Activated CD8-positive, alpha-beta T cell treated with anti-CD3 and anti-CD28 coated beads for 36 hours (primary cell): ENCODE measurements around the gene CEP19. TPM values are rescaled to one million over a fixed set of nuclear protein-coding genes. Genes with fewer than 3 reads are reported as not detected.
"Not testable (repeated sequence)": the region's sequence is repeated elsewhere in the genome, so short reads cannot be mapped to it uniquely, and the experiment has no call there.

Experiments used
- ATAC-seq: fragments of 200-7000 bp; cut with Tn5 transposase; one replicate; pipeline ENCODE4 v1.10.0; 2021; ENCODE audit warnings: mild to moderate bottlenecking, moderate library complexity
- CTCF ChIA-PET: fragments of 350-600 bp; sonication (Branson Sonifier 250); formaldehyde crosslinking; loops from one replicate; lab custom pipeline; 2021; ENCODE audit warnings: antibody characterized with exemption; lab: Charles Lee
- POLR2A ChIA-PET: fragments of 350-600 bp; sonication (Branson Sonifier 250); formaldehyde crosslinking; loops from one replicate; lab custom pipeline; 2021; ENCODE audit warnings: antibody characterized with exemption; lab: Charles Lee
- DNase-seq: peaks from one replicate; pipeline ENCODE4 v3.0.0-alpha.2; 2020
- H3K27ac Mint-ChIP-seq: one replicate; pipeline ENCODE4 v1.8.0; 2021; ENCODE audit warnings: mild to moderate bottlenecking, mixed read lengths
- H3K27me3 Mint-ChIP-seq: one replicate; pipeline ENCODE4 v1.8.0; 2021; ENCODE audit warnings: mixed read lengths
- H3K36me3 Mint-ChIP-seq: one replicate; pipeline ENCODE4 v1.8.0; 2021; ENCODE audit warnings: low read depth, mixed read lengths
- H3K4me1 Mint-ChIP-seq: one replicate; pipeline ENCODE4 v1.8.0; 2021; ENCODE audit warnings: low read depth, mixed read lengths
- H3K4me3 Mint-ChIP-seq: one replicate; pipeline ENCODE4 v1.8.0; 2021; ENCODE audit warnings: mild to moderate bottlenecking, moderate library complexity, mixed read lengths
- H3K9me3 Mint-ChIP-seq: one replicate; pipeline ENCODE4 v1.8.0; 2021; ENCODE audit warnings: mixed read lengths
- intact Hi-C: fragments of 100-400 bp; cut with micrococcal nuclease; formaldehyde crosslinking; loops from one replicate; pipeline ENCODE4 v1.10.0; 2022
- total RNA-seq, 2 experiments: library from RNA; stranded (reverse); gene quantifications; one replicate each; pipeline ENCODE4 v1.2.3, GENCODE V29; 2021
- TF ChIP-seq, protein P1 (sequence below): fragments of 200-600 bp; IDR thresholded peaks from one replicate; pipeline ENCODE4 v1.8.0; 2022; ENCODE audit warnings: antibody characterized with exemption, mild to moderate bottlenecking

The CEP19 gene
- total RNA-seq, 2 experiments from 2014 or later: 5.2 to 5.5 TPM

DNA sequence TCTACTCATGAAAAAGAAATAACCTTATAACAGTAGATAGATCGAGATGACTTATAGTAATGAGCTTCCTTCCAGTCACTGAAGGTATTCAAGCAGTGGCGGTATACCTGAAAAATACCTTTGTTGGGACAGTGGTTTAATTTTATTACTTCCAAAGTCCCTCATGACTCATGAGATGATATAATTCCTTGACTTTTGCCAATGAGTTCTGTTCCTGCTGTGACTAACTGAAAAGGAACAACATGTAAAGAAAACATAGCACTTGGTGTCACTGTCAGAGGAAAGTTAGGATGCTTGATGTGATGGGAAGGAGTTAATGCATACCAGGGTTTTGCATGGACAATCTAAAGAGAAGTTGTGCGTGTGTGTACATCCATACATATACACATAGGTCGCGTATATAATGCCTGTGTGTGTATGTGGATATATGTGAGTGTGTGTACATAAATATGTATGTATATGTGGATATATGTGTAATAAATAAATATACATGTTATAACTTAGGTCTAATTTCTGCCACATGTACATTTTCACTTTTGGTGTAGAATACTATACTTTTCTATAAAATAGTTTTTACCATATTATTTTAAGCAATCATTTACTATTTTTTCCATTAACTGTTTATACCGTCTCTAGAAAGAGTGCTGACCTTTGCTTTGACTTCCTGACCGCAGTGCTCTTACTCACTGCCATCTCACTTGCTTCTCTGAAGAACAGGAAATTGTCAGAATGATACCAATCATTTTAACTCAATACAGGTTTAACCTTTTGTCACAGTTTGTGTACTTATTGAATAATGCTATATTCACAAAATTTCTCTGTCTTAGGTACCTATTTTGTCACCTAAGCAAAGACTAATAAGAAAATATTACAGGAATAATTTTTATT, 15.0 kb upstream of the CEP19 start:
- peak; percentile 63 for DNase-seq
- Mint-ChIP-seq H3K27me3 (no peaks in the 10 kb centered on the region), H3K4me3 (no peak overlapping the region), H3K9me3 (no peaks in the 10 kb centered on the region), H3K36me3 (peaks cover 27% of the 10 kb centered on the region), H3K4me1 (peaks cover 20% of the 10 kb centered on the region), H3K27ac (peak overlapping the region; percentile 89)
- ATAC-seq: peak; percentile 98
- TF ChIP-seq, protein P1, sequence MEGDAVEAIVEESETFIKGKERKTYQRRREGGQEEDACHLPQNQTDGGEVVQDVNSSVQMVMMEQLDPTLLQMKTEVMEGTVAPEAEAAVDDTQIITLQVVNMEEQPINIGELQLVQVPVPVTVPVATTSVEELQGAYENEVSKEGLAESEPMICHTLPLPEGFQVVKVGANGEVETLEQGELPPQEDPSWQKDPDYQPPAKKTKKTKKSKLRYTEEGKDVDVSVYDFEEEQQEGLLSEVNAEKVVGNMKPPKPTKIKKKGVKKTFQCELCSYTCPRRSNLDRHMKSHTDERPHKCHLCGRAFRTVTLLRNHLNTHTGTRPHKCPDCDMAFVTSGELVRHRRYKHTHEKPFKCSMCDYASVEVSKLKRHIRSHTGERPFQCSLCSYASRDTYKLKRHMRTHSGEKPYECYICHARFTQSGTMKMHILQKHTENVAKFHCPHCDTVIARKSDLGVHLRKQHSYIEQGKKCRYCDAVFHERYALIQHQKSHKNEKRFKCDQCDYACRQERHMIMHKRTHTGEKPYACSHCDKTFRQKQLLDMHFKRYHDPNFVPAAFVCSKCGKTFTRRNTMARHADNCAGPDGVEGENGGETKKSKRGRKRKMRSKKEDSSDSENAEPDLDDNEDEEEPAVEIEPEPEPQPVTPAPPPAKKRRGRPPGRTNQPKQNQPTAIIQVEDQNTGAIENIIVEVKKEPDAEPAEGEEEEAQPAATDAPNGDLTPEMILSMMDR: no peak
- intact Hi-C loops: no loop called here
- ChIA-PET POLR2A (interaction anchor here (0.7 to 2.2 kb wide), 3 partner anchors 13 to 286 kb away, joined by 3 to 10 read pairs (median 5); partner anchors contain the start of genes CEP19, PAK2 and PIGX), CTCF (no interaction called here)

DNA sequence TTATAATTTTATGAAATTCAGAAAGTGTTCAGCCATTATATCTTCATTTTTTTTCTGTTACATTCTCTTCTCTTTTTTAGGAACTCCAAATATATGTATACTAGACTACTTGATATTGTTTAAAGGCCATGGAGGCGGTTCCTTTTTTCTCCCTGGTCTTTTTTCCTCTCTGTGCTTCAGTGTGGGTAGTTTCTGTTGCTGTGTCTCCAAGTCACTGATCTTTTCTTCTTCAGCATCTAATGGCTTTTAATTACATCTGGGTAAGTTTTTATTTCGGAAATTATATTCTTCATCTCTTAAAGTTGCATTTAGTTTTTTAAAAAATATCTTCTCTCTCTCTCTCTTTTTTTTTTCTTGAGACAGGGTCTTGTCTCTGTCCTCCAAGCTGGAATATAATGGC, 9.0 kb upstream of the CEP19 start:
- no peak overlapping the region for H3K27ac Mint-ChIP-seq
- DNase-seq (no peak), ATAC-seq (no peak)
- H3K4me1 Mint-ChIP-seq: peaks cover 3% of the 10 kb centered on the region
- CTCF ChIA-PET: interaction anchor here (1.1 kb wide), 1 partner anchor 19 kb away, joined by 4 read pairs; no protein-coding TSS in a partner anchor
- intact Hi-C loops: no loop called here
- no peak overlapping the region for H3K4me3 Mint-ChIP-seq
- peaks cover 27% of the 10 kb centered on the region for H3K36me3 Mint-ChIP-seq
- TF ChIP-seq, protein P1: no peak
- no peaks in the 10 kb centered on the region for H3K27me3 Mint-ChIP-seq
- H3K9me3 Mint-ChIP-seq: no peaks in the 10 kb centered on the region
- POLR2A ChIA-PET: interaction anchor here (1.3 kb wide), 1 partner anchor 15 kb away, joined by 3 read pairs; no protein-coding TSS in a partner anchor

DNA sequence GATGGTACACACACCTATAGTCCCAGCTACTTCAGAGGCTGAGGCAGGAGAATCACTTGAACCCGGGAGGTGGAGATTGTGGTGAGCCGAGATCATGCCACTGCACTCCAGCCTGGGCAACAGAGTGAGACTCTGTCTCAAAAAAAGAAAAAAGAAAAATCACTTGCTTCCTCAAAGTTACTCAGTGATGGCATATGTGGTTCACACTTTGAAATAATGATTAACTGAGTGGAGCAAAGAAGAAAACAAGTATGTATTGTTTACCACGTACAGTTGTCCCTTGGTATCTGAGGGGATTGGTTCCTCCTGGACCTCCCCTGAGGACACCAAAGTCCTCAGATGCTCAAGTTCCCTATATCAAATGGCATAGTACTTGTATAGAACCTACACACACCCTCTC, 5.1 kb upstream of the CEP19 start:
- H3K4me3 Mint-ChIP-seq, ATAC-seq, H3K27me3 Mint-ChIP-seq, H3K9me3 Mint-ChIP-seq, H3K27ac Mint-ChIP-seq, POLR2A ChIA-PET, DNase-seq, intact Hi-C loops: not testable (repeated sequence)
- peaks cover 25% of the 10 kb centered on the region for H3K36me3 Mint-ChIP-seq
- CTCF ChIA-PET: interaction anchor here (0.9 to 1.2 kb wide), 2 partner anchors 20 to 188 kb away, joined by 4 to 5 read pairs; no protein-coding TSS in a partner anchor
- H3K4me1 Mint-ChIP-seq: peaks cover 24% of the 10 kb centered on the region

DNA sequence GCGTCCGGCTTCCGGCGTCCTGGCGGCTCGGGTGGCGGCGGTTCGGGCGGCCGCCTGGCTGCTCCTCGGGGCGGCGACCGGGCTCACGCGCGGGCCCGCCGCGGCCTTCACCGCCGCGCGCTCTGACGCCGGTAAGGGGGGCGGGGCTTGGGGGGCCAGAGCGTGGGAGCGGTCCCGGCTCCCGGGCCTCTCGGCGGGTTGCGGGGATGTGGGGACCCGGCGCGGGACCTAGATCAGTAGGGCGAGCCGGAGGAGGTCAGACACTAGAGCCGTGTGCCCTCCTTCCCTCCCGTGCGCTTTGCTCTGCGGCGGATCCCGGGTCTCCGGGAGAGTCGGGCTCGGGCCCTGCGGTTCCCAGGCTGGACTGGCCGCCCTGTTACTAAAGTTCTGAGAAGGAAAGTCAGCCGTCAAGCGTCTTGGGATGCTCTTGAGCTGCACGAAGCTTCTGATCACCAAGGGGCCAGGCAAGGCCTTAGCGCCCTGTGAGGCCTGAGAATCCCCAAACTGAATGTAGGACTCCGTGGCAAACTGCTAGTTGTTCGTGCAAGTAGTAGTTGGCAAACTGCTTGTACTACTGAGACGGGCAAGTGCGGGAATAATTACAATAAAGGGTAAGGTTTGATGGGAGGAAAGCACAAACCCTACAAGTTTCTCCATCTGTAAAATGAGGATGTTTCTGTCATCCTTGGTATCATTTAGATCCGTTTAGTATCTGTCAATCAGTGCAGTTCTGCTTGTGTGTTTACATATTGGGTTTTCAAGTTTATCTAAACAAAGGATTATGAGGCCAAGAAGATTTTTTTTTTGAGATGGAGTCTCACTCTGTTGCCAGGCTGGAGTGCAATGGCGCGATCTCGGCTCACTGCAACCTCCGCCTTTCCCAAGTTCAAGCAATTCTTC, 714 bp upstream of the CEP19 start:
- Mint-ChIP-seq H3K9me3 (no peaks in the 10 kb centered on the region), H3K36me3 (peaks cover 5% of the 10 kb centered on the region), H3K4me1 (peaks cover 36% of the 10 kb centered on the region), H3K4me3 (peak overlapping the region; percentile 78), H3K27ac (peak overlapping the region; percentile 77), H3K27me3 (no peaks in the 10 kb centered on the region)
- ATAC-seq: peak; percentile 37
- POLR2A ChIA-PET: interaction anchor here (0.5 to 1.7 kb wide), 8 partner anchors 13 to 367 kb away, joined by 3 to 10 read pairs (median 3); no protein-coding TSS in a partner anchor
- DNase-seq: peak; percentile 65
- TF ChIP-seq, protein P1: no peak
- CTCF ChIA-PET: interaction anchor here (0.9 to 1.1 kb wide), 3 partner anchors 103 to 184 kb away, joined by 3 read pairs; no protein-coding TSS in a partner anchor
- intact Hi-C loops: no loop called here

DNA sequence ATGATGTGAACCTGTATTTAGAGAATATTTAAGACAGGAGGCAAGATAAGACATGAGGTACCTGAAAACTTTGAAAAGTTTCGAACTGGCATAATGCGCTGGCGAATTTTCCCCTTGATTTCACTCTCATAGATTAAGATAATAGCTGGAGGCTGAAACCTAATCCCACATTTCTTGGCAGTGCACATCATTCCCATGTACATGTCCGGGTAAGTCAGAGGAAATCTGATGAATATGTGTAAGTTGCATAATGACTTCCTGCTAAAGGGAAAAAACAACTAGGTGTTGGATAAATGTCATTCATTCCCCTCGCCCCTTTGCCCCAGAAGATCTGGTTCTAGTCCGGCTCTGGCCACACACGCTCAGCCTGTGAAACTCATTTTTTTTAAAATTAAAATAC, 3.6 kb downstream of the CEP19 start:
- ATAC-seq: no peak
- ChIA-PET CTCF (interaction anchor here (1.5 to 2.7 kb wide), 3 partner anchors 14 to 100 kb away, joined by 4 to 12 read pairs (median 9); no protein-coding TSS in a partner anchor), POLR2A (interaction anchor here (1.0 to 1.2 kb wide), 2 partner anchors 14 to 72 kb away, joined by 3 to 5 read pairs; no protein-coding TSS in a partner anchor)
- intact Hi-C loops: no loop called here
- no peak for DNase-seq
- Mint-ChIP-seq H3K4me3 (no peak overlapping the region), H3K36me3 (peaks cover 8% of the 10 kb centered on the region), H3K27me3 (no peaks in the 10 kb centered on the region), H3K9me3 (no peaks in the 10 kb centered on the region), H3K27ac (no peak overlapping the region), H3K4me1 (peaks cover 18% of the 10 kb centered on the region)
- TF ChIP-seq, protein P1: no peak
